Thyroid gland (tissue), 4 donors: Measurements from ENCODE around the gene ZNF701. TPM values are rescaled to one million over a fixed set of nuclear protein-coding genes. Genes with fewer than 3 reads are reported as not detected.

ENCODE experiments used
- DNase-seq, 2 donors: peaks; one replicate each; pipeline ENCODE4 v3.0.0-alpha.2; 2019
- H3K27ac ChIP-seq, 3 donors: fragments of 200-600 bp; sonication (generic); 1 replicate in 2 of 3; 2 replicates in 1 of 3; pipeline ENCODE4 v1.5.1; 2016 to 2019; ENCODE audit warnings: mild to moderate bottlenecking in 1 of 3, moderate library complexity in 1 of 3
- H3K27me3 ChIP-seq: fragments of 200-600 bp; sonication (generic); one replicate; pipeline ENCODE4 v1.5.1; 2019
- H3K36me3 ChIP-seq, 2 donors: fragments of 200-600 bp; sonication (generic); one replicate each; pipeline ENCODE4 v1.5.1; 2016 to 2019
- H3K4me1 ChIP-seq, 2 donors: fragments of 200-600 bp; sonication (generic); one replicate each; pipeline ENCODE4 v1.5.1; 2017 to 2019
- H3K4me3 ChIP-seq, 3 donors: fragments of 200-600 bp; sonication (generic); replicated peaks in 1 of 3; 1 replicate in 2 of 3; 2 replicates in 1 of 3; pipeline ENCODE4 v1.5.1; 2016; ENCODE audit warnings: mild to moderate bottlenecking in 1 of 3
- H3K9me3 ChIP-seq: fragments of 200-600 bp; sonication (generic); one replicate; pipeline ENCODE4 v1.5.1; 2017
- POLR2A ChIP-seq, 2 donors: fragments of 450-650 bp; IDR thresholded peaks; one replicate each; pipeline ENCODE4 v1.6.1; 2017; ENCODE audit warnings: antibody characterized with exemption in 2 of 2, mild to moderate bottlenecking in 2 of 2, moderate library complexity in 1 of 2
- WGBS, 2 donors: methylation state at CpG; one replicate each; pipeline ENCODE4 v1.1.5; 2017; 5-methylcytosine and 5-hydroxymethylcytosine counted together
- intact Hi-C: fragments of 100-400 bp; cut with DNase I; formaldehyde crosslinking; loops from one replicate; pipeline ENCODE4 v1.15.1; 2023
- total RNA-seq, 4 donors: library from RNA; depleted of rRNA; stranded (reverse); fragments of >200 nt; gene quantifications; one replicate each; pipeline ENCODE4 v1.2.3, GENCODE V29; 2016
- TF ChIP-seq, protein P1 (sequence below), 6 experiments: fragments of 200-600 bp in 3 of 6; fragments of 450-650 bp in 3 of 6; sonication (generic) in 3 of 6; IDR thresholded peaks; one replicate each; pipeline ENCODE4 v1.5.1; 2016 to 2019; ENCODE audit warnings: antibody characterized with exemption in 6 of 6, mild to moderate bottlenecking in 2 of 6, inconsistent platforms in 1 of 6, moderate library complexity in 1 of 6

Gene ZNF701
- total RNA-seq, result 10 to 100 TPM; 22.3 to 39.3 (median 28.3) TPM

DNA sequence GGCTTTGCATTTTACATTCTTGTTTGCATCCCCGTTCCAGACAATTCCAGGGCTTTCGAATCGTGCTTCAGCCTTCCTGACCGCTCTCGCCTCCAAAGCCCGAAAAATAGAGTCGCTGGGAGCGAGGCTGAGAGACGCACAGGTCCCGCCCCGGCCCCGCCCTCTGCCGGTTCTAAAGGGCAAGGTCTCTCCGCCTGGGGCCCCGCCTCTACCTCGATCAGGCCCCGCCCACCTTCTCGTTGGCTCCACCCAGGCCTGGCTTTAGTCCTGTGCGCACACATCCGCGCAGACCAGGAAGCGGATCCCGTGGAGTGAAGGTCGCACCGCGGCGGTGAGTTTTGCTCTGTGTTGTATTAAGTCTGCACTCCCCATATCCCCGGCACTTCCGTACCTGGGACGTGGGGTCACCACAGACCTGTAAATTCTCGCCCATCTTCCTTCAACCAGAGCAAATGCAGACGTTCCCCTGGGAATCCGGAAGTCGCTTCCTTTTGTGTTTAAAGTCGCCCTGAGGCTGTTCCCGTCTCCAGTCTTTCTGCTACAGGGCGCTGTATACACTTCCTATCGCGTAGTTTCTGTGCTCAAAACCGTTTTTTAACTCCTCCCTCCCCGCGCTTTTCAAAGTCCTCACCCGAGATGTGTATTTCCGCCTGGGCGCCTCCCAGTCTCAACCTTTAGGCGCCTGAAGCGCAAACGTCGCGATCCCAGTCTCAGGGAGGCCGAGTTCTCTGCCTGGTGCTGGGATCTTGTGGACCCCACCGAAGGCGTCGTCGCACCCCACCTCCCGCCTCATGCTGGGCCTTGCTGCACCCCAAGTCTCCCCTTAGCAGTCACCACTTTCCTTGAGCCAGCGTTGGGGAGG, at the start of gene ZNF701:
Gene ZNF701, plus strand, starts transcription at position 288 of the 862 bp plus-strand sequence. CDS start 3,861 bp downstream, outside the sequence.
- peak within 1 kb of the TSS; percentile 12 to 59 (median 56) for H3K4me3 ChIP-seq
- TF ChIP-seq, protein P1, sequence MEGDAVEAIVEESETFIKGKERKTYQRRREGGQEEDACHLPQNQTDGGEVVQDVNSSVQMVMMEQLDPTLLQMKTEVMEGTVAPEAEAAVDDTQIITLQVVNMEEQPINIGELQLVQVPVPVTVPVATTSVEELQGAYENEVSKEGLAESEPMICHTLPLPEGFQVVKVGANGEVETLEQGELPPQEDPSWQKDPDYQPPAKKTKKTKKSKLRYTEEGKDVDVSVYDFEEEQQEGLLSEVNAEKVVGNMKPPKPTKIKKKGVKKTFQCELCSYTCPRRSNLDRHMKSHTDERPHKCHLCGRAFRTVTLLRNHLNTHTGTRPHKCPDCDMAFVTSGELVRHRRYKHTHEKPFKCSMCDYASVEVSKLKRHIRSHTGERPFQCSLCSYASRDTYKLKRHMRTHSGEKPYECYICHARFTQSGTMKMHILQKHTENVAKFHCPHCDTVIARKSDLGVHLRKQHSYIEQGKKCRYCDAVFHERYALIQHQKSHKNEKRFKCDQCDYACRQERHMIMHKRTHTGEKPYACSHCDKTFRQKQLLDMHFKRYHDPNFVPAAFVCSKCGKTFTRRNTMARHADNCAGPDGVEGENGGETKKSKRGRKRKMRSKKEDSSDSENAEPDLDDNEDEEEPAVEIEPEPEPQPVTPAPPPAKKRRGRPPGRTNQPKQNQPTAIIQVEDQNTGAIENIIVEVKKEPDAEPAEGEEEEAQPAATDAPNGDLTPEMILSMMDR (IDR thresholded peaks at IDR 0.05), result peak in 3 of 6 experiments; percentile 25 to 37 (median 32)
- TF ChIP-seq POLR2A (IDR thresholded peaks at IDR 0.05), result peak; percentile 22 to 93
- H3K36me3 ChIP-seq, result peaks cover 7 to 13% of the 10 kb centered on the region in 2 donors
- no peaks in the 10 kb centered on the region for H3K27me3 ChIP-seq
- peak; percentile 96 to 97 for DNase-seq
- peaks cover 7 to 9% of the 10 kb centered on the region in 2 donors for H3K4me1 ChIP-seq
- H3K9me3 ChIP-seq, result no peaks in the 10 kb centered on the region
- intact Hi-C loops, result no loop called here
- WGBS, 2 donors, result 1% methylated on average over 38 to 40 of the region's 57 CpGs
- H3K27ac ChIP-seq, result peak within 1 kb of the TSS; percentile 63 to 84 (median 77)

DNA sequence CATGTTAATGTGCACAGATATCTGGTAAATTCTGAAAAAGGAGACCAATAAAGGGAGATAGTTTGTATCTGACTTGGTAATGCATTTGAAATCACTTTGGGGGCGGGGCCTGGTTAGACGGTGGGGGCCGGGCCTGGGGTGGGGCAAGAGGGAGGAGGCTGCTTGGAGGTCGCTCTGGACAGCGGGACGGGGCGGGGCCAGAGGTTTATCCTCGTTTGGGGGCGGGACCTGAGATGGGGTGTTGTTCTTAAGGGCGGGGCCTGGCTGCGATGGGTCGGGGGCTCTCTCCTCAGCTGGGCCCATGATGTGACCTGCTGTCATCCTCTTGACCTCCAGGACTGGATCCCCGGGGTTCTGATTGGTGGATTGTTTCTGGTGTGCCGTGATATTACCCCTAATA, 47.5 kb upstream of the ZNF701 start:
- no peaks in the 10 kb centered on the region for H3K36me3 ChIP-seq
- intact Hi-C loops, result no loop called here
- WGBS, 2 donors, result 83 to 87% methylated on average over 14 of the region's 14 CpGs
- H3K27me3 ChIP-seq, result no peaks in the 10 kb centered on the region
- H3K4me1 ChIP-seq, result no peaks in the 10 kb centered on the region
- no peak overlapping the region for H3K4me3 ChIP-seq
- no peak for TF ChIP-seq POLR2A (IDR thresholded peaks at IDR 0.05)
- no peak for DNase-seq
- no peaks in the 10 kb centered on the region for H3K9me3 ChIP-seq
- H3K27ac ChIP-seq, result no peak overlapping the region

DNA sequence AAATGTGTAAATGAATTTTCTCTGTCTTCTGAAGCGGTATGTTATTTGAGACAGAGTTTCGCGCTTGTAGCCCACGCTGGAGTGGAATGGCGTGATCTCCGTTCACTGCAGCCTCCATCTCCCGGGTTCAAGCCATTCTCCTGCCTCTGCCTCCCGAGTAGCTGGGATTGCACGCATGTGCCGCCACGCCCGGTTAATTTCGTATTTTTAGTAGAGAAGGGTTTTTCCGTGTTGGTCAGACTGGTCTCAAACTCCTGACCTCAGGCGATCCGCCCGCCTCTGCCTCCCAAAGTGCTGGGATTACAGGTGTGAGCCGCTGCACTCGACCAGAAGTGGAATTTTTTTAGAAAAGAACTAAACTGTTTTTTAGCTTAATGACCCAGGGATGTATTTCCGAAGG, 46.0 kb upstream of the ZNF701 start:
- 83 to 84% methylated on average over 20 of the region's 20 CpGs for WGBS, 2 donors
- intact Hi-C loops, result no loop called here
- H3K27ac ChIP-seq, result no peak overlapping the region
- no peak overlapping the region for H3K4me3 ChIP-seq
- TF ChIP-seq, protein P1 (IDR thresholded peaks at IDR 0.05), result no peak
- no peak for TF ChIP-seq POLR2A (IDR thresholded peaks at IDR 0.05)
- H3K27me3 ChIP-seq, result no peaks in the 10 kb centered on the region
- DNase-seq, result no peak
- H3K4me1 ChIP-seq, result peaks cover 7 to 9% of the 10 kb centered on the region in 2 donors
- H3K9me3 ChIP-seq, result no peaks in the 10 kb centered on the region
- H3K36me3 ChIP-seq, result no peaks in the 10 kb centered on the region

DNA sequence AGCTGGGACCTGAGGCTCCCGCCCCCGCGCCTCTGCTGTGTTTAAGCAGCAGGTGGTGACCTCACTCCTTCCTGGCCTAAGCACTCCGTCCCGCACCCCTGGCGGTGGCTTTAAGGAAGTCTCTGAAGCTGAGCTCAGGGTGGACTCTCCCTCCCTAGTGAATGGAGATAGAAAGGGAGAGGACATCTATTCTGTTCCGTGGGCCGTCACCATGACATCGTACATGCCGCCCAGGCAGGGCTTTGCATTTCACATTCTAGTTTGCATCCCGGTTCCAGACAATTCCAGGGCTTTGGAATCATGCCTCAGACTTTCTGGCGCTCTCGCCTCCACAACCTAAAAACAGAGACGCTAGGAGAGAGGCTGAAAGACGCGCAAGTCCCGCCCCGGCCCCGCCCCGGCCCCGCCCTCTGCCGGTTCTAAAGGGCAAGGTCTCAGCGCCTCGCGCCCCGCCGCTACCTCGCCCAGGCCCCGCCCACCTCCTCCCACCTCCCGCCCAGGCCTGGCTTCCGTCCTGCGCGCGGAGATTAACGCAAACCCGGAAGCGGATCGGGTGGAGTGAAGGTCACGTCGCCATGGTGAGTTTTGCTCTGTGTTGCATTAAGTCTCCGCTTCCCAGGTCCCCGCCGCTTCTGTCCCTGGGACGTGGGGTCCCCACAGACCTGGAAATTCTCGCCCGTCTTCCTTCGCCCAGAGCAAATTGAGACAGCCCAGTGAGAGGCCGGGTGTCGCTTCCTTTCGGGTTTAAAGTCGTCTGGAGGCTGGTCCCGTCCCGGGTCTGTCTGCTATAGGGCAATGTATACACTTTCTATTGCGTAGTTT, 42.7 kb upstream of the ZNF701 start, which contains the start of gene ZNF808:
Gene ZNF808, plus strand, starts transcription at position 535 of the 822 bp plus-strand sequence. CDS start 15,617 bp downstream, outside the sequence.
- peak within 1 kb of the TSS; percentile 48 to 99 (median 66) for H3K4me3 ChIP-seq
- peaks cover 8 to 9% of the 10 kb centered on the region in 2 donors for H3K4me1 ChIP-seq
- no peaks in the 10 kb centered on the region for H3K9me3 ChIP-seq
- peak in 1 of 2 donors; percentile 71 for TF ChIP-seq POLR2A (IDR thresholded peaks at IDR 0.05)
- TF ChIP-seq, protein P1 (IDR thresholded peaks at IDR 0.05), result peak; percentile 30 to 89 (median 71)
- intact Hi-C loops, result no loop called here
- WGBS, 2 donors, result 0 to 2% methylated on average over 20 to 43 of the region's 54 CpGs
- no peaks in the 10 kb centered on the region for H3K36me3 ChIP-seq
- DNase-seq, result peak; percentile 99
- H3K27me3 ChIP-seq, result no peaks in the 10 kb centered on the region
- peak within 1 kb of the TSS; percentile 88 to 97 (median 89) for H3K27ac ChIP-seq

DNA sequence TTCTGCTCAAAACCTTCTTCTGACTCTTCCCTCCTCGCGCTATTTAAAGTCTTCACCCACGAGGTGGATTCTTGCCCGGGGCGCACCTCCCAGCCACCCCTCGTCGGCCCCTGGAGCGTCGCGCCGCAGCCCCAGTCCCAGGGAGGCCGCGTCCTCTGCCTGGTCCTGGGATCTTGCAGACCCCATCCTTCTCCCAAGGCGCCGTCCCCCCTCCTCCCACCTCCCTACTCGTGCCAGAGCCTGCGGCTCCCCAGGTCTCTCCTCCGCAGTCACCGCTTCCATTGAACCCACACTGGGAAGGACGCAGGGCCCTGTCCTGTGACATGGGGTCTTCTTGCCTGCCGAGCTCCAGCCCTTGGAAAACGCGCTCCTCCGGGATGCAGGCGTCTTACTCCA, 42.1 kb upstream of the ZNF701 start:
- Histone ChIP-seq H3K4me1 (peaks cover 11 to 13% of the 10 kb centered on the region in 2 donors), H3K9me3 (no peaks in the 10 kb centered on the region), H3K27me3 (no peaks in the 10 kb centered on the region), H3K27ac (peak overlapping the region; percentile 76 to 97 (median 88)), H3K36me3 (no peaks in the 10 kb centered on the region), H3K4me3 (peak overlapping the region; percentile 48 to 99 (median 66))
- intact Hi-C loops, result no loop called here
- WGBS, 2 donors, result 0 to 2% methylated on average over 21 to 25 of the region's 25 CpGs
- peak; percentile 5 to 21 for DNase-seq
- no peak for TF ChIP-seq POLR2A (IDR thresholded peaks at IDR 0.05)
- TF ChIP-seq, protein P1 (IDR thresholded peaks at IDR 0.05), result no peak
